Astrocyte of the cerebellum (primary cell): ENCODE measurements around the gene FARS2.

Experiments used
- DNase-seq: peaks from one replicate; pipeline ENCODE4 v3.0.0-alpha.2; 2011; ENCODE audit warnings: low read depth
- H3K4me3 ChIP-seq: 2 replicates; pipeline ENCODE4 v1.5.1; 2011; ENCODE audit warnings: mild to moderate bottlenecking, low read depth, low read length, moderate library complexity
- CTCF ChIP-seq: IDR thresholded peaks from 2 replicates; pipeline ENCODE4 v1.5.1; 2012; ENCODE audit warnings: low read length, low read depth, moderate library complexity, mild to moderate bottlenecking; ENCODE audit errors: missing control alignments
- in situ Hi-C: cut with HindIII; loops from 2 replicates; pipeline ENCODE4 v1.10.0; 2017; ENCODE audit warnings: low sequenced_read_pairs

FARS2 gene

GRCh38 chr6:5580736-5581581 is 319.6 kb downstream of the FARS2 start:
- no peak for TF ChIP-seq CTCF
- in situ Hi-C loops, result no loop called here
- no peak overlapping the region for H3K4me3 ChIP-seq
- no peak for DNase-seq

DNA sequence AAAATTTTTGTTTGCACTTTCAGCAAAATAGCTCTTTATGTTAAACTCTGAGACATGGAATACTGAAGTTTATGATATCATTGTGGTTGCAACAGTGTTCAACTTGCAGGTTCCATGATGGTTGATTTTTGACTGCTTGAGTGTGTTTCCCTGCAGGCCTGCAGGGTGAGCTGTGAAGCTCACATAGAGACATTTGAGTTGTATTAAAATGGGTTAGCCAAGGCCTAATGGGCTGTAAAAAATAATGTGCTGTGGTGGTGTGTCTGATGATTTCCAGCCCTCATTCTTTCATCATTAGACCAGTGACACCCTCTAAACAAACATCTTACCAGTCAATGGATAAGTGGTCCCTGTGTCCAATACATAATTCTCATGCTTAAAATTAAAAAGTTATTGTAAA is 321.4 kb downstream of the FARS2 start:
- no peak overlapping the region for H3K4me3 ChIP-seq
- peak; percentile 22 for TF ChIP-seq CTCF
- in situ Hi-C loops, result no loop called here
- no peak for DNase-seq

GRCh38 chr6:5583528-5583927 is 322.2 kb downstream of the FARS2 start:
- in situ Hi-C loops, result no loop called here
- H3K4me3 ChIP-seq, result no peak overlapping the region
- DNase-seq, result no peak
- no peak for TF ChIP-seq CTCF

DNA sequence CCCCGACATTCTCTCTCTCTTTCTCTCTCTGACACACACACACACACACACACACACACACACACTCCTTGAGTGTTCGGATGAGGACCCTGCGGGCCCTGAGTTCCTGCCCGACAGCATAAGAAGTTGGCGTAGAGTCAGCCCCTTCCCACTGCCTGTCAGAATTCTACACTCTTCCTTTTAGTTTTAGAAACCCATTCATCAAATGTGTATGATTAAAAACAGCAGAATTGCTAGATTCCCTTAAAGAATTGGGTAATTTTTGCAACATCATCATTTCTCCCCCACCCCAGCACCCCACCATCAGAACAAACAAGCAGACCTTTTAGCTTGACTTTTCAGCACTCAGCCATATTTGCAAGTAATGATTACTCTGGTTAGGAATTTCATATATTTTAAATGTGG is 322.8 kb downstream of the FARS2 start:
- peak; percentile 31 for DNase-seq
- no peak overlapping the region for H3K4me3 ChIP-seq
- in situ Hi-C loops, result no loop called here
- no peak for TF ChIP-seq CTCF

- DNase-seq, result no peak
- in situ Hi-C loops, result no loop called here
- no peak overlapping the region for H3K4me3 ChIP-seq
- no peak for TF ChIP-seq CTCF
Measured at GRCh38 chr6:5587648-5588047, 326.3 kb downstream of the FARS2 start.

DNA sequence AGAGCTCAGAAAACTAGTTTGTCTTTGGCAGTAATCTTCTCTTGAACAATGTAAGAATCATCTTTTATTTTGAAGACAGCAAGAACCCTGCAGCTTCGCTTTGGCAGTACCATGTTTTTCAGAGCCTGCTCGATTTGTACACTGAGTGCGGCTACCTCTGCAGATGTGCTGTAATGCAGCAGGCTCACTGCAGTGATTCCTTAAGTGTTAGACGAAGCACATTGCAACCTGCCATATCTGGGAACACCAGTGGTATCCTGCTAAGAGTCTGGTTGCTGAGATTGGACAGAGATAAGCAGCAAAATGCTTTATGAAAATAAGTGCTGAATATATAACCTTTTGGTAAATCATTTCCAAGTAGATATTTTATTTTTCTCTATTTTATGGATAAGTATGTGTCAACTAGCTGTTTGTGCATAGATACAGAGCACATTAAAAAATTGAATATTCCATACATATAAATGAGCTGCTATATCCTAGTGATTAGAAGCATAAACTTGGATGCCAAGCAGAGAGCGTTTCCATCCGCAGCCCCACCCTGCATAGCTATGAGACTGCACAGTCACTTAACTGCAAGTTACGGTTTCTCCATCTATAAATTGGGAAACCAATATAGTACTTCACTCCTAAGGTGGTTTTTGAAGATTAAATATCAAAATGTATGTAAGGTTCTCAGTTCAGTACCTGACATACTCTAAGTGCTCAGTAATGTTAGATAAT is 328.3 kb downstream of the FARS2 start:
- in situ Hi-C loops, result no loop called here
- no peak for TF ChIP-seq CTCF
- no peak overlapping the region for H3K4me3 ChIP-seq
- DNase-seq, result no peak
